Chondrocyte (in vitro differentiated cells): ENCODE measurements around the gene CPPED1. TPM values are rescaled to one million over a fixed set of nuclear protein-coding genes. Genes with fewer than 3 reads are reported as not detected.

Source experiments
- DNase-seq: peaks from one replicate; pipeline ENCODE4 v3.0.0; 2021; ENCODE audit warnings: mixed read lengths, low spot score
- H3K27ac Mint-ChIP-seq: one replicate; pipeline ENCODE4 v1.8.0; 2021; ENCODE audit warnings: mild to moderate bottlenecking, moderate library complexity, mixed read lengths; ENCODE audit not compliant: unreplicated experiment
- H3K27me3 Mint-ChIP-seq: 2 replicates; pipeline ENCODE4 v1.8.0; 2021; ENCODE audit warnings: low read depth, mixed read lengths
- H3K36me3 Mint-ChIP-seq: 2 replicates; pipeline ENCODE4 v1.8.0; 2021; ENCODE audit warnings: low read depth, mixed read lengths
- H3K4me1 Mint-ChIP-seq: 2 replicates; pipeline ENCODE4 v1.8.0; 2021; ENCODE audit warnings: low read depth, mild to moderate bottlenecking, mixed read lengths
- H3K4me3 Mint-ChIP-seq: one replicate; pipeline ENCODE4 v1.8.0; 2021; ENCODE audit warnings: mild to moderate bottlenecking, moderate library complexity, mixed read lengths; ENCODE audit not compliant: unreplicated experiment
- H3K9me3 Mint-ChIP-seq: 2 replicates; pipeline ENCODE4 v1.8.0; 2021; ENCODE audit warnings: low read depth, mixed read lengths
- CTCF ChIP-seq: fragments of 200-600 bp; sonication (generic); IDR thresholded peaks from 2 replicates; pipeline ENCODE4 v1.5.0; 2021; ENCODE audit warnings: antibody characterized with exemption, mild to moderate bottlenecking, moderate library complexity
- total RNA-seq: library from RNA; stranded (reverse); gene quantifications from 3 replicates; pipeline ENCODE4 v1.2.1, GENCODE V29; 2021

CPPED1 gene
- total RNA-seq, 1 donor from 2014 or later = 18.1 TPM

- Mint-ChIP-seq H3K9me3 (peaks cover 22% of the 10 kb centered on the region), H3K4me3 (no peak overlapping the region), H3K36me3 (peaks cover 8% of the 10 kb centered on the region), H3K27ac (no peak overlapping the region), H3K27me3 (no peaks in the 10 kb centered on the region), H3K4me1 (peaks cover 20% of the 10 kb centered on the region)
- DNase-seq = no peak
- no peak for TF ChIP-seq CTCF
Measured at GRCh38 chr16:12669908-12670307, 133.8 kb downstream of the CPPED1 start.

GRCh38 chr16:12667909-12668308 is 135.8 kb downstream of the CPPED1 start:
- H3K4me3 Mint-ChIP-seq = no peak overlapping the region
- no peaks in the 10 kb centered on the region for H3K27me3 Mint-ChIP-seq
- TF ChIP-seq CTCF = no peak
- peaks cover 10% of the 10 kb centered on the region for H3K36me3 Mint-ChIP-seq
- no peak for DNase-seq
- H3K9me3 Mint-ChIP-seq = peaks cover 22% of the 10 kb centered on the region
- H3K27ac Mint-ChIP-seq = no peak overlapping the region
- peaks cover 4% of the 10 kb centered on the region for H3K4me1 Mint-ChIP-seq

GRCh38 chr16:12664164-12664733 is 139.4 kb downstream of the CPPED1 start:
- no peak overlapping the region for H3K27ac Mint-ChIP-seq
- H3K36me3 Mint-ChIP-seq = peaks cover 11% of the 10 kb centered on the region
- H3K27me3 Mint-ChIP-seq = no peaks in the 10 kb centered on the region
- no peak for DNase-seq
- no peak overlapping the region for H3K4me3 Mint-ChIP-seq
- peaks cover 20% of the 10 kb centered on the region for H3K9me3 Mint-ChIP-seq
- no peaks in the 10 kb centered on the region for H3K4me1 Mint-ChIP-seq
- no peak for TF ChIP-seq CTCF

- H3K27me3 Mint-ChIP-seq = no peaks in the 10 kb centered on the region
- no peaks in the 10 kb centered on the region for H3K4me1 Mint-ChIP-seq
- no peak overlapping the region for H3K4me3 Mint-ChIP-seq
- H3K27ac Mint-ChIP-seq = peak overlapping the region; percentile 45
- peaks cover 13% of the 10 kb centered on the region for H3K9me3 Mint-ChIP-seq
- no peak for TF ChIP-seq CTCF
- no peak for DNase-seq
- H3K36me3 Mint-ChIP-seq = peaks cover 9% of the 10 kb centered on the region
Measured at GRCh38 chr16:12661656-12662172, 142.0 kb downstream of the CPPED1 start.

GRCh38 chr16:12659871-12660270 is 143.8 kb downstream of the CPPED1 start:
- DNase-seq = no peak
- Mint-ChIP-seq H3K27me3 (no peaks in the 10 kb centered on the region), H3K36me3 (peaks cover 9% of the 10 kb centered on the region), H3K4me1 (peaks cover 3% of the 10 kb centered on the region), H3K4me3 (no peak overlapping the region), H3K27ac (no peak overlapping the region), H3K9me3 (peaks cover 13% of the 10 kb centered on the region)
- TF ChIP-seq CTCF = no peak
